ENCODE measurements around the gene OBSL1. TPM values are rescaled to one million over a fixed set of nuclear protein-coding genes. Genes with fewer than 3 reads are reported as not detected.
A peak's percentile ranks its signal among the peaks of the same experiment; 100 is the strongest.

OBSL1 gene
- polyA plus RNA-seq, 3 donors: 0.09 TPM; not detected in 2

DNA sequence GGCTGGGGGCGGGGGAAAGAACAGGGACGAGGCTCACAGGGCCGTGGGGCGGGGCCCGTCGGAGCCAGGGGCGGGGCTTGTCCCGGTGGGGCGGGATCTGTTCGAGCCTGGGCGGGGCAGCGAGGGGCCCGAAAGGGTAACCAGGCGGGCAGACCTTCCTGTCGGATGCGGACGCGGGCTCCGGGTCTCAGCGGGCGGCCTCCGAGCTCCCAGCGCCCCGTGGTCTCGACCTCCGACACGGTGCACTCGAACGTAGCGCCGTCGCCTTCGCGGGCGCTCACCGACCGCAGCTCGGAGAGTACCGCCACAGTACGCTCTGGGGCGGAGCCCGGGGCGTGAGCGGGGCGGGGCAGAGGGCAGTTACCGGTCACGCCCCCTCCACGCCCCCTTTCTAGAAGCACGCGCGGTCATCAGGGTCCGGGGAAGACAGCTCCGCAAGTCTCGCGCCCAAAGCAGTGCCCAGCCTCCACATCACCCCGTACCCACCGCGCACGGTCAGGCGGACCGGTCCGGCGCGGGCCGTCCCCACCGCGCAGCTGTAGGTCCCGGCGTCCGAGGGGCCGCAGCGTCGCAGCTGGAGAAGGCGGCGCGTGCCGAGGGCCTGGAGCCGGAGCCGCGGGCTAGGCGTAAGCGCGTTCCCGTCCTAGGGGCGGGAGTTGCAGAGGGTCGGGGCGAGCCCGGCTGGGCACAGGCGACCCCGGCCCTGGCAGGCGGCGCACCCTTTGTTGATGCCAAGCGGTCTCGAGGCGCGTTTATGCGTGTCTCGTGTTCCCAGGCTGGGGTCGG lies 18.8 kb downstream of the OBSL1 start:
- Histone ChIP-seq H2AFZ (ENCODE audit: insufficient read depth, low read depth, low read length, poor library complexity, severe bottlenecking) (peak overlapping the region; percentile 74), H3K36me3 (replicated peaks in 1 of 2; ENCODE audit: control insufficient read depth in 1 of 2, insufficient read depth in 2 of 2, low read length in 2 of 2) (no peaks in the 10 kb centered on the region), H4K20me1 (ENCODE audit: insufficient read depth, low read length) (no peaks in the 10 kb centered on the region), H3K4me2 (replicated peaks; ENCODE audit: extremely low read depth, low read length, poor library complexity, severe bottlenecking) (peak overlapping the region; percentile 82), H3K4me1 (ENCODE audit: control insufficient read depth in 1 of 2, insufficient read depth in 2 of 2, low read length in 2 of 2) (peaks cover 12 to 18% of the 10 kb centered on the region in 2 donors), H3K4me3 (replicated peaks in 1 of 3; ENCODE audit: low read depth in 2 of 3, low read length in 3 of 3) (peak overlapping the region; percentile 30 to 71 (median 30)), H3K9me3 (replicated peaks in 1 of 2; ENCODE audit: control insufficient read depth in 1 of 2, insufficient read depth in 1 of 2, low read length in 2 of 2) (peaks cover 0 to 5% of the 10 kb centered on the region in 2 donors), H3K27me3 (ENCODE audit: control insufficient read depth in 2 of 2, insufficient read depth in 2 of 2, low read length in 2 of 2) (peaks cover 17 to 44% of the 10 kb centered on the region in 2 donors), H3K9ac (ENCODE audit: insufficient read depth, low read length, poor library complexity, severe bottlenecking) (peak overlapping the region; percentile 46), H3K79me2 (ENCODE audit: insufficient read depth, low read length) (no peaks in the 10 kb centered on the region), H3K27ac (ENCODE audit: low read depth in 1 of 2, low read length in 2 of 2) (no peak overlapping the region)
- peaks cover 35 to 57% (median 46%) of the 10 kb centered on the region in 3 donors for H3K27me3 Mint-ChIP-seq (ENCODE audit: low read depth in 3 of 3)
- H3K27ac Mint-ChIP-seq: peak overlapping the region in 1 of 7 donors; percentile 21
- peaks cover 0 to 3% of the 10 kb centered on the region in 2 donors for H3K36me3 Mint-ChIP-seq
- peaks cover 0 to 9% (median 3%) of the 10 kb centered on the region in 7 donors for H3K9me3 Mint-ChIP-seq
- intact Hi-C loops (cut with micrococcal nuclease): loop anchor here (5.0 kb wide), 1 partner anchor 45 kb away; the partner anchor contains the start of gene STK11IP (in 2 of the 2)
- no peak for TF ChIP-seq CTCF (IDR thresholded peaks at IDR 0.05)
- peak overlapping the region; percentile 67 to 81 for H3K4me3 Mint-ChIP-seq
- peak; percentile 69 to 75 (median 73) for DNase-seq
- H3K4me1 Mint-ChIP-seq: peaks cover 8% of the 10 kb centered on the region
- 1% methylated on average over 98 of the region's 99 CpGs for WGBS (ENCODE audit: insufficient coverage)

DNA sequence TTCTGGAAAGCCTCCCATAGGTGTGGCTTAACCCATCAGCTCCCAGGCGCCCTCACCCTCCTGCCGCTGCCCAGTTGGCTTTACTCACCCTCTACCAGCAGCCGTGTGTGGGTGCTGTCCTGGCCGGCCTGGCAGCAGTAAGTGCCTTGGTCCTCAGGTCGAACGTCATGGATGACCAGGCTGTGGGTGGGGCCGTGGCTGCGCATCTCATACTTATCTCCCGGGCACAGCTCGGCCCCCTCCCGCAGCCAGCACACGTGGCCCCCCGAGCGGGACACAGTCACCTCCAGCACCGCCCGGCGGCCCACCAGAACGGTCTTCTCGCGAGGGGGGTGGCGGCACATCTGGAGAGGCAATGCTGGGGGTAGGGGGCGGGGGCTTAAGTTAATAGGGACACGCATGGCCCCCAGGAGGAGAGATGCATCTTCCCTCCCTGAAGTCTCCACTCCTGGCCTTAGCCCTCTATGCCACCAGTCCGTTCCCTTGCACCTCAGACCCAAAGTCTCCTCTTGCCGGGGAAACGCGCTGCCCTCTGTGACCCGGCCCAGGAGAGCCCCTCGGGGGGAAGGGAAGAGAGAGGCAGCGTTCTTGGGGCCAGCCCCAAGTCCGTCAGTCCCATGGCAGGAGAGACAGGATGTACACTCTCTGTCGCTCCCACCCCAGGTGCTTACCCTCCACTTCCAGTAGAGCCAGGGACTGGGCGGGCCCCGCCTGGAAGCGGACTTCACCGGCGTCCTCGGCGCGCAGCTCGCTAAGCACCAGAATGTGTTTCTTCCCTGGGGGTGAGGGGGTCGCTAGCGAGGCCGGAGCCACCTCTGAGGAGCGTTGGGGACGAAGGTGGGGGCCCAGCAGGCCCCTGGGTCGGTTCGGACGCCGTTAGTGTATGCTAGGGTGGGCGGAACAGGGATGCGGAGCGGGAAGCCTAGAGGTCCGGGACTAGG lies 19.6 kb downstream of the OBSL1 start:
- H3K27me3 Mint-ChIP-seq (ENCODE audit: low read depth in 3 of 3): peaks cover 35 to 60% (median 46%) of the 10 kb centered on the region in 3 donors
- peak in 1 of 3 donors; percentile 35 for DNase-seq

More for the DNA sequence above, 19.6 kb downstream of the OBSL1 start:
- WGBS (ENCODE audit: insufficient coverage): 4% methylated on average over 37 of the region's 54 CpGs
- Histone ChIP-seq H3K9ac (ENCODE audit: insufficient read depth, low read length, poor library complexity, severe bottlenecking) (peak overlapping the region; percentile 46), H3K27me3 (ENCODE audit: control insufficient read depth in 2 of 2, insufficient read depth in 2 of 2, low read length in 2 of 2) (peaks cover 17 to 44% of the 10 kb centered on the region in 2 donors), H3K79me2 (ENCODE audit: insufficient read depth, low read length) (no peaks in the 10 kb centered on the region), H3K9me3 (replicated peaks in 1 of 2; ENCODE audit: control insufficient read depth in 1 of 2, insufficient read depth in 1 of 2, low read length in 2 of 2) (peaks cover 0 to 5% of the 10 kb centered on the region in 2 donors), H3K27ac (ENCODE audit: low read depth in 1 of 2, low read length in 2 of 2) (no peak overlapping the region), H2AFZ (ENCODE audit: insufficient read depth, low read depth, low read length, poor library complexity, severe bottlenecking) (peak overlapping the region; percentile 74), H3K36me3 (replicated peaks in 1 of 2; ENCODE audit: control insufficient read depth in 1 of 2, insufficient read depth in 2 of 2, low read length in 2 of 2) (no peaks in the 10 kb centered on the region), H3K4me1 (ENCODE audit: control insufficient read depth in 1 of 2, insufficient read depth in 2 of 2, low read length in 2 of 2) (peaks cover 12 to 18% of the 10 kb centered on the region in 2 donors), H4K20me1 (ENCODE audit: insufficient read depth, low read length) (no peaks in the 10 kb centered on the region), H3K4me3 (replicated peaks in 1 of 3; ENCODE audit: low read depth in 2 of 3, low read length in 3 of 3) (peak overlapping the region in 2 of 3 experiments; percentile 30 to 71), H3K4me2 (replicated peaks; ENCODE audit: extremely low read depth, low read length, poor library complexity, severe bottlenecking) (peak overlapping the region; percentile 82)
- intact Hi-C loops (cut with micrococcal nuclease): loop anchor here (5.0 kb wide), 1 partner anchor 46 kb away; the partner anchor contains the start of gene STK11IP (in 2 of the 2)
- Mint-ChIP-seq H3K9me3 (peaks cover 0 to 9% (median 3%) of the 10 kb centered on the region in 7 donors), H3K4me1 (peaks cover 8% of the 10 kb centered on the region), H3K4me3 (peak overlapping the region; percentile 67 to 81), H3K36me3 (peaks cover 0 to 3% of the 10 kb centered on the region in 2 donors), H3K27ac (peak overlapping the region in 2 of 7 donors; percentile 12 to 21)
- TF ChIP-seq CTCF (IDR thresholded peaks at IDR 0.05): no peak

Data from CD14-positive monocyte (primary cell).